NCI-H1105 (cell line): ENCODE data around the gene CDS1.
A peak's percentile ranks its signal among the peaks of the same experiment; 100 is the strongest.
"Not testable (repeated sequence)": the region's sequence is repeated elsewhere in the genome, so short reads cannot be mapped to it uniquely, and the experiment has no call there.

ENCODE experiments used
- DNase-seq: peaks from one replicate; lab custom pipeline; 2025; lab: John Stamatoyannopoulos, UW

Gene CDS1

GRCh38 chr4:84582988-84583875 is at the start of gene CDS1:
Gene CDS1, plus strand, starts transcription at chr4:84583127. Its CDS starts 275 bp downstream, at chr4:84583402.
- DNase-seq: peak; percentile 68

GRCh38 chr4:84535901-84536300 is 47.0 kb upstream of the CDS1 start:
- DNase-seq: no peak

- DNase-seq: no peak
Observed at GRCh38 chr4:84545093-84545492, 37.8 kb upstream of the CDS1 start.

- DNase-seq: no peak
Observed at GRCh38 chr4:84547211-84547610, 35.7 kb upstream of the CDS1 start.

GRCh38 chr4:84549191-84549590 is 33.7 kb upstream of the CDS1 start:
- DNase-seq: not testable (repeated sequence)

GRCh38 chr4:84562156-84562555 is 20.8 kb upstream of the CDS1 start:
- DNase-seq: no peak

- no peak for DNase-seq
Observed at GRCh38 chr4:84563002-84563401, 19.9 kb upstream of the CDS1 start.

GRCh38 chr4:84565951-84566350 is 17.0 kb upstream of the CDS1 start:
- DNase-seq: no peak

- no peak for DNase-seq
Observed at GRCh38 chr4:84568496-84568895, 14.4 kb upstream of the CDS1 start.

DNA sequence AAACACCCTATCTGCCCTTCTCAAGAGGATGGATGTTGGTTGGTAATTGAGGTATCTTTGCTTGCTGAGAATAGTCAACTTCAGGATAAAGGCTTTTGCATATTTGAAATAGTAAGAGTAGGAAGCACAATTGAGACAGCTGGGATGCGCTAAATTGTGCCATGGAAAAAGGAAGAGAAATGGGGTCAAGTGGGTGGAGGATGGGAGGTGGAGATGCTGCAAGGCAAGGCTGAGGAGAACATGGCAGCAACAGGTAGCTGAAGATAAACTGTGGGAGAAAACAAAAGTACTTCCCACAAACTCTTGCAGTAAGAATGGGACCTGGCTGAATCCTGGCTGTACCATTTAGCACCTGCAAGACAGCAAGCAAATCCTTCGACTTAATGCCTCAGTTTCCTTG is 13.9 kb upstream of the CDS1 start:
- DNase-seq: no peak

GRCh38 chr4:84573385-84574068 is 9.4 kb upstream of the CDS1 start:
- DNase-seq: no peak

GRCh38 chr4:84574069-84574720 is 8.7 kb upstream of the CDS1 start:
- DNase-seq: no peak

DNA sequence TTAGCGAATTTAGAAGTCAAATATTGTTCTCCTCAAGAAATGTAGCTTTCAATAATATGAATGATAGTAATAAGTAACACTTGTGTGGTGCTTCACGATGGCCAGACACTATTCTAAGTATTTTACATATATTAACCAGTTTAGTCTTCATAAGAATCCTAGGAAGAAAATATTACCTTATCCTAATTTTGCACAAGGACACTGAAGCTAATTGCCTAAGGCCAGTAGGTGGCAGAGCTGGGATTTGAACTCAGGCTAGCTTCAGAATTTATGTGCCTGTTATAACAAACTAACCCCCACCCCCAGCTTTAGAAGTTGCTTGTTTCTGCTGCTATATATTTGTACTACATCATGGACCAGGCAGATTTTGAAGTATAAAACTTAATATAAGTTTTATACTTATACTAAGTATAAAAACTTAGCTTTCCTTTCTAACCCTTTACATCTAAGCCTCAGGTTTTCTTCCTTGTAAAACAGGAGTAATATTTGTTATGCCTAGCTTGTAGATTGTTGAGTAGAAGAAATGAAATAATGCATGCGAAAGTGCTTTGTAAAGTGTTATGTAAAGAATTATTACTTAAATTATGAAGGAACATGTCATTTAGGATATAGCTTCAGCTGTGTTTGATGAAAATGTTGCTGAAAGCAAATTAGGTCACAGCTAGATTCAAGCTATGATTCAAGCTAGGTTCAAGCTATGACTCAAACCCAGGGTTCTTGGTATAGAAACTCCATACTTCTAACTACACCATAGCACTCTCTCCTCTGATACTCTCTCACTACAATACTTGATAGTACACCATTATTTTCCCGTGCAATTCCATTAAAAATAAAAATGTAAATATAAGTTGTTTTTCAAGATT is 4.2 kb upstream of the CDS1 start:
- DNase-seq: no peak

DNA sequence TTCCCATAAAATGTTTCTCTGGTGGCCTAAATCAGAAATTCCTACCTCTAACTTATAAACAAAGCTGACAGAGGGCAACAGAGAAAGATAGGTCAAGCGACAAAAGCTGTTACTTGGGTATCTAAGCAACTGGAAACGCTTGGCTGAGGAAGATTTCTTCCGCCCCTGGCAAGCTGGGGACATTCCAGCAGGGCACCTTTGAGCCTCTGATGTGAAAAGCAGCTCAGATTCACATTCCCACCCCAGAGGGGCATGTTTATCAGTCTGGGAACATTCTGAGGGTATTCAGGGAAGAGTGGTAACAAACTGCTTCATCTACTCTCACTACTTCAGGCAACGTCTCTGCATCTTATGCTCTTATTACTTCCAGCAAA is 3.5 kb upstream of the CDS1 start:
- no peak for DNase-seq

GRCh38 chr4:84582302-84582987 is 482 bp upstream of the CDS1 start:
- peak; percentile 78 for DNase-seq

- no peak for DNase-seq
Observed at GRCh38 chr4:84583876-84584380, 1.0 kb downstream of the CDS1 start.

GRCh38 chr4:84585251-84585650 is 2.3 kb downstream of the CDS1 start:
- no peak for DNase-seq

DNA sequence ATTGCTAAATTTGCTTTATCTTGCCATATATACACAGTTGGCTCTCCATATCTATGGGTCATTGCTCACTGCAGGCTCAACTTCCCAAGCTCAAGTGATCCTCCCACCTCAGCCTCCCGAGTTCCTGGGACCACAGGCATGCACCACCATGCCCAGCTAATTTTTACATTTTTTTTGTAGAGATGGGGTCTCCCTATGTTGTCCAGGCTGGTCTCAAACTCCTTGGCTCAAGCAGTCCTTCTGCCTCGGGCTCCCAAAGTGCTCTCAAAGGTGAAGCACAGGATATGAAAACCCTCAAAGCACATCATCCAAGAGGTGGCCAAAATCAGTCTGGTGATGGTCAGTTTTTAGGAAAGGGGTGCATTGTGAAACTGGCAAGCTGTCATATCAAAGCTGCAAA is 11.8 kb downstream of the CDS1 start:
- no peak for DNase-seq

- no peak for DNase-seq
Observed at GRCh38 chr4:84596826-84597225, 13.9 kb downstream of the CDS1 start.

DNA sequence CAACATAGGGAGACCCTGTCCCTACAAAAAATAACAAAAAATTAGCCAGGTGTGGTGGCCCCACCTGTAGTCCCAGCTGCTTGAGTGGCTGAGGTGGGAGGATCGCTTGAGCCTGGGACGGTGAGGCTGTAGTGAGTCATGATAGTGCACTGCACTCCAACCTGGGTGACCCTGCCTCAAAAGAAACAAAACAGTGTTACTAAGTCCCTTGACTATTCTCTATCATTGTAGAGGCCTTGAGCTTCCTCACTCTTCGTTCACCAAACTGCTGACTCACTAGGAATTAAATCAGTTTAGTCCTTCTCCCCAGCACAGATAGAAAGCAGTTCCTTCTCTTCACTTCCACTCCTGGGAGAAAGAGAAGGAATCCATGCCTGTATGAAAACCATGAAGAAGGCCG is 14.5 kb downstream of the CDS1 start:
- DNase-seq: no peak

DNA sequence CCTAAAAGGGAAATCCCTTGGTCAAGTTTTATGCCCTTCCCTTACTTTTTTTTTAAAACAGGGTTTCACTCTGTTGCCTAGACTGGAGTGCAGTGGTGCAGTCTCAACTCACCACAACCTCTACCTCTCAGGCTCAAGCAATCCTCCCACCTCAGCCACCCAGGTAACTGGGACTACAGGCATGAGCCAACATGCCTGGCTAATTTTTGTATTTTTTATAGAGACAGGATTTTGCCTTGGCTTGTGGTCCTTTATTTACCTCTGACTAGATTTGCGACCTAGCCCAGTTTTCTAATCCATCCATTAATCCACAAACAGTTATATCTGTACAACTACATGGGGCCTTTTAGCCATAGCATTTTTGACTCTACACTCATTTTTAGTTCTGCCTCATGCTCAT is 23.7 kb downstream of the CDS1 start:
- no peak for DNase-seq
